Brain microvascular endothelial cell (primary cell): ENCODE data around the gene KLC4.
"Not testable (repeated sequence)": the region's sequence is repeated elsewhere in the genome, so short reads cannot be mapped to it uniquely, and the experiment has no call there.

Experiments
- DNase-seq: peaks from one replicate; pipeline ENCODE4 v3.0.0-alpha.2; 2020
- H3K27ac ChIP-seq: fragments of 250-450 bp; sonication (Bioruptor Pico); 2 replicates; pipeline ENCODE4 v1.5.1; 2020; ENCODE audit warnings: mild to moderate bottlenecking, moderate library complexity
- H3K27me3 ChIP-seq: fragments of 250-450 bp; sonication (Bioruptor Pico); replicated peaks from 2 replicates; pipeline ENCODE4 v1.5.1; 2020; ENCODE audit warnings: mild to moderate bottlenecking
- H3K36me3 ChIP-seq: fragments of 250-450 bp; sonication (Bioruptor Pico); replicated peaks from 2 replicates; pipeline ENCODE4 v1.5.1; 2020; ENCODE audit warnings: mild to moderate bottlenecking
- H3K4me3 ChIP-seq: 2 replicates; pipeline ENCODE4 v1.5.1; 2011; ENCODE audit warnings: low read depth, mild to moderate bottlenecking, control low read depth, low read length, moderate library complexity
- in situ Hi-C: cut with HindIII; loops from 2 replicates; pipeline ENCODE4 v1.10.0; 2017; ENCODE audit warnings: low sequenced_read_pairs, low pct_ligation_motif_present
- TF ChIP-seq, protein P1 (sequence below): IDR thresholded peaks from 2 replicates; pipeline ENCODE4 v1.5.1; 2011; ENCODE audit warnings: low read depth, mild to moderate bottlenecking, moderate library complexity, low read length, control low read depth, inconsistent platforms; ENCODE audit errors: missing control alignments

KLC4 gene

DNA sequence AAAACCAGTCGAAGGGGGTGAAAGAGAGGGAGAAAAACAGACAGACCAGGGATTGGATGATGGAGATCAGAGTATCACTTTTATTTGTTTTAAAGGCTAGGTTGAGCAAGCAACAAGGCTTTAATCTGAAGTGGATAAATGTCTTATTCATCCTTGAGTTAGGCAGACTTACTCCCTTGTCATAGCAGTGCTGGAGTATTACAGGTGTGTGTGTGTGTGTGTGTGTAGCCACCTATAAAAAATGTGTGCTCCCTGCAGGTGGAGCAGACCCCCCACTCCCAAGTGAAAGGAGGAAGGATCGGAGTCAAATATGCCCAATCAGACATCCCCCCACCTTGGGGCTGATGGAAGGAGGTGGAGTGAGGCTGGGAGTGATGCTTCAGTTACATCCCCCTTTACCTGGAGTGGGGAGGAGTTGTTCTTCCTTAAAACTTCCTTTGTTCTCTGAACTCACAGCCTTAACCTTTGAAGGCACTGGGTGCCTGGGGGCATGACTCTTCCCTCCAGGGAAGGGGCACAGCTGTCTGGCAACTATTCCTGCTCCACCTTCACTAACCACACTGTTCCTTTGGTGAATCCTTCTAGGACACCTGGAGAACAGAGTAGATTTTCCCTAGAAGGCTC, 43.9 kb downstream of the KLC4 start:
- no peak for DNase-seq
- no peak overlapping the region for H3K4me3 ChIP-seq
- TF ChIP-seq, protein P1, sequence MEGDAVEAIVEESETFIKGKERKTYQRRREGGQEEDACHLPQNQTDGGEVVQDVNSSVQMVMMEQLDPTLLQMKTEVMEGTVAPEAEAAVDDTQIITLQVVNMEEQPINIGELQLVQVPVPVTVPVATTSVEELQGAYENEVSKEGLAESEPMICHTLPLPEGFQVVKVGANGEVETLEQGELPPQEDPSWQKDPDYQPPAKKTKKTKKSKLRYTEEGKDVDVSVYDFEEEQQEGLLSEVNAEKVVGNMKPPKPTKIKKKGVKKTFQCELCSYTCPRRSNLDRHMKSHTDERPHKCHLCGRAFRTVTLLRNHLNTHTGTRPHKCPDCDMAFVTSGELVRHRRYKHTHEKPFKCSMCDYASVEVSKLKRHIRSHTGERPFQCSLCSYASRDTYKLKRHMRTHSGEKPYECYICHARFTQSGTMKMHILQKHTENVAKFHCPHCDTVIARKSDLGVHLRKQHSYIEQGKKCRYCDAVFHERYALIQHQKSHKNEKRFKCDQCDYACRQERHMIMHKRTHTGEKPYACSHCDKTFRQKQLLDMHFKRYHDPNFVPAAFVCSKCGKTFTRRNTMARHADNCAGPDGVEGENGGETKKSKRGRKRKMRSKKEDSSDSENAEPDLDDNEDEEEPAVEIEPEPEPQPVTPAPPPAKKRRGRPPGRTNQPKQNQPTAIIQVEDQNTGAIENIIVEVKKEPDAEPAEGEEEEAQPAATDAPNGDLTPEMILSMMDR, result no peak
- in situ Hi-C loops, result no loop called here
- no peaks in the 10 kb centered on the region for H3K27me3 ChIP-seq
- H3K27ac ChIP-seq, result no peak overlapping the region
- H3K36me3 ChIP-seq, result no peaks in the 10 kb centered on the region

DNA sequence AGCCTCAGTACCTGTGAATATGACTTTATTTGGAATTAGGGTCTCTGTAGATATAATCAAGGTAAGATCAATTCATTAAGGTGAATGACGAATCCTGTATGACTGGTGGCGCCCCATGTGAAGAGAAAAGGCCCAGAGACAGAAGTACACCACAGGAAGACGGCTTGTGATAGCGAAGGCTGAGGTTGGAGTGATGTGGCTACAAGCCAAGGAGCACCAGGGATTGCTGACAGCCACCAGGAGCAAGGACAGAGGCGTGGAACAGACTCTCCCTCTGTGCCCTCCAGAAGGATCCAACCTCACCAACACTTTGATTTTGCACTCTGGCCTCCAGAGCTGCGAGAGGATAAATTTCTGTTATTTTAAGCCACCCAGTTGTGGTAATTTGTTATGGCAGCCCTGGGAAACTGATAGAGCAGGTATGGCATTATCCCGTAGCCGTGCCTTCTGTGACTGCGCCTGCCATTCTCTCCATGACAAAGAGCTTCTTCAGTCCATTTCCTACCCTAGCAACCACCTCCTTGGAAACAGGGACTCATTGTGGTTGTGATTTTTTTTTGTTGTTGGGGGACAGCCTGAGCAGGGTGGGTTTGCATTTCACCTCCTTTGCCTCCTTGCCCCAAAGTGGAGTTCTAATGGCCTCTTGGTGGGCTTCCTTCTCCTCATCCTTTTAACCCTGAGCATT, 46.2 kb downstream of the KLC4 start:
- no peak overlapping the region for H3K4me3 ChIP-seq
- no peaks in the 10 kb centered on the region for H3K36me3 ChIP-seq
- in situ Hi-C loops, result no loop called here
- H3K27me3 ChIP-seq, result no peaks in the 10 kb centered on the region
- H3K27ac ChIP-seq, result no peak overlapping the region
- TF ChIP-seq, protein P1, result no peak
- no peak for DNase-seq

DNA sequence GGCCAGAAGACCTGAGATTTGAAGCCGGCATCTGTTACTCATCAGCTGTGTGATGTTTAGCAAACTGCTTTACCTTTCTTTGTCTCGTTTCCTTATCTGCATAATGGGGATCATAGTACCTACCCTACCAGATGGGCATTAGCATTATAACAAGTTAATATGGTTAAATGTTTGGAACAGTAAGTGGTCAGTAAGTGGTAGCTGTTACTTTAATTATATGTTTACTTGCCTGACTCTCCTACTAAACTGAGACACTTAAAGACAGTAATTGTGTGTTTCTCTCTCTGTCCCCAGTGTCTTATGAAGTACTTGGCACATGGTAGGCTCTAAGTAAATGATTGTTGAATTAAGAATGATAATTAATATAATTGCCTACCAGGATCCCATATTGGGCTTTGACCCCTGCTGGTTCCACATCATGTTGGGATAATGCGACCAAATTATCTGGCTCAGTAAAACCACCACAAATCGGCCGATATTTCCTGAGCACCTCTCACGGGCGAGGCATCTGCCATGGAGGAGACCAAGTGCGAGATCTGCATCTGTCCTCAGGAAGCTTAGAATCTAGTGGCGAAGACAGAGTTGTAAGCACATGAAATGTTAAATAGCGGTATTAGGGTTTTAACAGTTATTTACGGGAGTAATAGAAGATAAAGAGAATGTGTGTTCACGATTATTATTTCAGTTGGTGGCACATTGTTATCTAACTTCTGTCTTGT, 48.1 kb downstream of the KLC4 start:
- Histone ChIP-seq H3K36me3 (no peaks in the 10 kb centered on the region), H3K27ac (no peak overlapping the region), H3K27me3 (no peaks in the 10 kb centered on the region), H3K4me3 (no peak overlapping the region)
- in situ Hi-C loops, result no loop called here
- TF ChIP-seq, protein P1, result no peak
- DNase-seq, result no peak

DNA sequence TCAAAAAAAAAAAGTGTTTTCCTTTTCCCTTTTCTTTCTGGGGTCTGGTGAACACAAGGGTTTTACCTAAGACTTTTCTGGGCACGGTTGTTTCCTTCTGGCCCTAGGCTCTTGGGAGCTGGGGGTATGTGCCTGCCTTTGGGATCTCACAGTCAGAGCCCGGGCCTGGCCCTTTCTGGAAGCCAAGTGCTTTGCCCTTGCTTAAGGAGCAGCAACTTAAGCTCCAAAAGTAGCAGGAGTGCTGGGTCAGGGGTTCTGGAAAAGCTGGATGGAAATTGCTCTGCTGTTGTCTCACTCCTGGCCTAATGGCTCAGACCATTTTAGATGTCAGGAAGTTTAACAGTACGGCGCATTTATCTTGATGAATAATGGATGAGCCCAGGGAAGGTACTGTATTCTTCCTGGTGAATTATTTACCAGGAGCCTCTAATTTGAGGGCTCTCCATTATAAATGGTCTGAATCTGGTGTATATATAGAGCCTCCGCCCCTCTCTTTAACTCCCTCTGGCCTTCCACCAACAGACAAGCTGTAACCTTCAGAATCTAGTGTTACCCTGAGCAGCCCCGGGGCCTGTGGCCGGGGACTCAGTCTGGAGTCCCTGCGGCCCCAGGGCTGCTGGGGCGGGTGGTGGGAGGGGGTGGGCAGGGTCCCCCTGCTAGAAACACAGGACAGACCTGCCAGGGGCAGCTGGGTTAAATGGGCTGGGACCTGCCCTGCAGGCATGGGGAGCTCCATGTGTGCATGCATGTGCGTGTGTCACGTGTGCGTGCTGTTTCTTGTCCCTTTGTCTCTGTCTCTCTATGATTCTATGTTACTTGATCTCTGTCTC, 54.2 kb downstream of the KLC4 start:
- Histone ChIP-seq H3K4me3 (no peak overlapping the region), H3K27ac (peak overlapping the region; percentile 54), H3K36me3 (no peaks in the 10 kb centered on the region), H3K27me3 (no peaks in the 10 kb centered on the region)
- TF ChIP-seq, protein P1, result no peak
- in situ Hi-C loops, result no loop called here
- no peak for DNase-seq

DNA sequence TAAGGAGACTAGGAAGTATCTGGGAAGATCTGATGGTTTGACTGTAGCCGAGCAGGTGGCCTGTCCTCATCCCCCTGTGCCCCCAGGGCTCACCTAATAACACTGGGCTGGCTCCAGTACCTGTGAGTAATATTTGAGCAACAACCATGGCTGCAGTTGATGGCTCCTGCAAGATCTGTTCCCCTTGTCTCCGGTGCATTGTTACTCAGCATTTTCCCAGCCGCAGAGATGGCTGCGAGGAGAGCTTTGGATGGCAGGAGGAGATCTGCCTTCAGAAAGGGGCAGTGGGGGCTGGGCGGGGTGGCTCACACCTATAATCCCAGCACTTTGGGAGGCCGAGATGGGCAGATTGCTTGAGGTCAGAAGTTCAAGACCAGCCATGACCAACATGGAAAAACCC, 55.9 kb downstream of the KLC4 start:
- H3K4me3 ChIP-seq, result no peak overlapping the region
- in situ Hi-C loops, result no loop called here
- no peaks in the 10 kb centered on the region for H3K27me3 ChIP-seq
- H3K27ac ChIP-seq, result no peak overlapping the region
- H3K36me3 ChIP-seq, result no peaks in the 10 kb centered on the region
- TF ChIP-seq, protein P1, result no peak
- no peak for DNase-seq

DNA sequence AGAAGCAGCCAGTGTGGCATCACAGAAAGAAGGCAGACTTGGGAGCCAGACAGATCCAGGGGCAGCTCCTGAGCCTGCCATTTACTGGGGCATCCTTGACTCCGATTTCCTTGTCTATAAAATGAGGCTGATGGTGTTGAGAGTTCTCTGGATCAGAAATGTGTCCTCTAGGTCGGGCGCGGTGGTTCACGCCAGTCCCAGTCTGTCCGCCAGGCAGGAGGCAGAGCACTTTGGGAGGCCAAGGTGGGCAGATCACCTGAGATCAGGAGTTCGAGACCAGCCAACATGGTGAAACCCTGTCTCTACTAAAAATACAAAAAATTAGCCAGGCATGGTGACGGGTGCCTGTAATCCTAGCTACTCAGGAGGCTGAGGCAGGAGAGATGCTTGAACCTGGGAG, 58.0 kb downstream of the KLC4 start:
- H3K4me3 ChIP-seq, H3K27ac ChIP-seq, H3K36me3 ChIP-seq, H3K27me3 ChIP-seq, in situ Hi-C loops, DNase-seq: not testable (repeated sequence)
